Activated CD4-positive, alpha-beta T cell treated with anti-CD3 and anti-CD28 coated beads, Interleukin-10, Interleukin-2, amounts not matched to agents 100 ng/mL and 50 ng/mL, durations not matched to agents 16 hours and 8 hours (primary cell): ENCODE data around the gene BPTF.
"Not testable (repeated sequence)": the region's sequence is repeated elsewhere in the genome, so short reads cannot be mapped to it uniquely, and the experiment has no call there.

Experiments
- DNase-seq: peaks from one replicate; pipeline ENCODE4 v3.0.0-alpha.2; 2020

BPTF gene

GRCh38 chr17:67884741-67885140, 59.4 kb downstream of the BPTF start:
- DNase-seq = no peak

DNA sequence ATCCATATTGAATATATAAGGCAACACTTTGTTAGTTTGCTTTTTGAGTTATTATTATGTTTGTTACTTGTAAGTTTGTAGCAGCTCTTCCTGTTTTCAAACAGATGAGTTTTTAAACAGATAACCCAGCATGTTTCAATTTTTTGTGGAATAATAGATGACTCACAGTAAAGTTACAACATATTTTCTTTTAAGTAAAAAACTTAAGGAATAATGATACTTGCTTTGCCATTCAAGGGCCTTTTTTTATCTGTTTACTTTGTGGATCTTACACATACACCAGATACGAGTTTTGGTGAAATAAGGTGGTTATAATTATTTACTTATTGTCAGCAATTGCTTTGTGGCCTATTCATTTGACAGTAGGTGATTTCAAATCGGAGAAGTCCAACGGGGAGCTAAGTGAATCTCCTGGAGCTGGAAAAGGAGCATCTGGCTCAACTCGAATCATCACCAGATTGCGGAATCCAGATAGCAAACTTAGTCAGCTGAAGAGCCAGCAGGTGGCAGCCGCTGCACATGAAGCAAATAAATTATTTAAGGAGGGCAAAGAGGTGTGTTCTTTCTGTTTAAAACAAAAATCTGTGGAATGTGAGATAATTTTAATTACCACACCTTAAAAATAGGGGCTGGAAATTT, 66.3 kb downstream of the BPTF start:
- DNase-seq = no peak

DNA sequence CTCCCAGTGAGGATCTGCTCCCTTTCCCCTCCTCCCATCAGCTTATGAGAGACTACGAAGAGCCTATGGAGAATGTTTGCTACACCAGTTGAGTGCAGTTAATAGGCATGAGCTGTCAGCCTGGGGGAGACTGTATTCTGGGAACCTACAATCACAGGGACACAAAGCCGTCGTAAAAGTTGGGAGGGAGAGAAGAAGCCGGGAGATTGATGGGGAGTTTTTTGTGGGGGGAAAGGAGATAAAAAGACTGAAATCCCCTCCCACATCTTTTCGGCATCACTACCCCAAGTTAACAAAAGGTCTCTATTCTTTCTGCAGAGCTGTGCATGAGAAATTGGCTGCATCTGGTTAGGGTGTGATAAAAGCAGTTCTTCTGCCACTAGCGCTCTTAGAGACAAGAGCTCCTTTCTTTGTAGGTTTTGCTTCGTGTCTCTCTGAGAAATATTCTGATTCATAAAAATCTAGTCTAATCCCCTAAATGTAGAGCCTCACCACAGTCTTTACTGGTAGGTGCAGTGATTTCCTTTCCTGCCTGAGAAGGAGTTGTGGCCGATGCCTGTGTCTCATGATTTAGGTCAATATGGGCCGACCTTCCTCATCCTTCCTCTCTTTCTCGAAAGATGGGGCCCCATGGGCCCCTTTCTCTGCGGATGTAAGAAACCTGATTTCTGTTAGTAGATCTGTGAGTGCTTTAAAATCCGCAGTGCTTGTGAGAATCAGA, 77.4 kb downstream of the BPTF start:
- no peak for DNase-seq

GRCh38 chr17:67905298-67905697, 80.0 kb downstream of the BPTF start:
- not testable (repeated sequence) for DNase-seq

DNA sequence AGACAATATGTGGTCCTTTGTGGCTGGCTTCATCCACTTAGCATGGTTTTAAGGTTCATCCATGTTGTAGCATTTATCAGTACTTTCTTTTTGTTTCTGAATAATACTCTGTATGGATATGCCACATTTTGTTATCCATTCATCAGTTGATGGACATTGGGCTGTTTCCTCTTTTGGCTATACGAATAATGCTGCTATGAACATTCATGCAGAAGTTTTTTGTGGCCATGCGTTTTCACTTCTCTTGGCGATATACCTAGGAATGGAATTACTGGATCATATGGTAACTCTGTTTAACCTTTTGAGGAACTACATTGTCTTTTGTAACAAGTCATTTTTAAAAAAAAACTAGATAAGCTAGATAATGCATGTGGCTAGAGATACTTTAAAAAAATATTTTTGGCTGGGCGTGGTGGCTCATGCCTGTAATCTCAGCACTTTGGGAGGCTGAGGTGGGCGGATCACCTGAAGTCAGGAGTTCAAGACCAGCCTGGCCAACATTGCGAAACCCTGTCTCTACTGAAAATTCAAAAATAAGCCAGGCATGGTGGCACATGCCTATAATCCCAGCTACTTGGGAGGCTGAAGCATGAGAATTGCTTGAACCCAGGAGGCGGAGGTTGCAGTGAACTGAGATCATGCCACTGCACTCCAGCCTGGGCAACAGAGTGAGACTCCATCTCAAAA, 85.0 kb downstream of the BPTF start:
- not testable (repeated sequence) for DNase-seq

- DNase-seq = peak; percentile 65
Measured at GRCh38 chr17:67911059-67911782, 85.9 kb downstream of the BPTF start.

DNA sequence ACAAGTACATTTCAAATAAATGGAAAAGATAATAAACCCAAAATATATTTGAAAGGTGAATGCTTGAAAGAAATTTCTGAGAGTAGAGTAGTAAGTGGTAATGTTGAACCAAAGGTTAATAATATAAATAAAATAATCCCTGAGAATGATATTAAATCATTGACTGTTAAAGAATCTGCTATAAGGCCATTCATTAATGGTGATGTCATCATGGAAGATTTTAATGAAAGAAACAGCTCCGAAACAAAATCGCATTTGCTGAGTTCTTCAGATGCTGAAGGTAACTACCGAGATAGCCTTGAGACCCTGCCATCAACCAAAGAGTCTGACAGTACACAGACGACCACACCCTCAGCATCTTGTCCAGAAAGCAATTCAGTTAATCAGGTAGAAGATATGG, 86.8 kb downstream of the BPTF start:
- DNase-seq = no peak

GRCh38 chr17:67912656-67913055, 87.4 kb downstream of the BPTF start:
- DNase-seq = peak; percentile 29

DNA sequence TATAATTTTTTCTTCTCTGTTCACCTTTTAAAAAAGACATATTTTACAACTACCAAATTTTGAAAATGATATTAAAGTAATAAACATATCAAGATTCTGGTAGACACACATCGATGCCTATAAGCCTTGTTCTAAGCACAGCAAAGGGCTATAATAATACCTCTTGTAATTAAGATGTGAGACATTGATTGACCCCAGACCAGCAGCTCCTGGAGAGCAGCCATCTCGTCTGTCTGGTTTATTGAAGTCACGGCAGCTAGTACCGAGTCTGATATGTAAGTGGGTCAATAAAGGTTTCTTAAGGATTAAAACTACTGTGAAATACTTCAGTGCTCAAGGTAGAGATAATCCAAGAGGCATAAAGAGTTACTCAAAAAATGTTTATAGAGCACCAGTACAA, 94.9 kb downstream of the BPTF start:
- DNase-seq = no peak

GRCh38 chr17:67922503-67922902, 97.2 kb downstream of the BPTF start:
- DNase-seq = no peak

DNA sequence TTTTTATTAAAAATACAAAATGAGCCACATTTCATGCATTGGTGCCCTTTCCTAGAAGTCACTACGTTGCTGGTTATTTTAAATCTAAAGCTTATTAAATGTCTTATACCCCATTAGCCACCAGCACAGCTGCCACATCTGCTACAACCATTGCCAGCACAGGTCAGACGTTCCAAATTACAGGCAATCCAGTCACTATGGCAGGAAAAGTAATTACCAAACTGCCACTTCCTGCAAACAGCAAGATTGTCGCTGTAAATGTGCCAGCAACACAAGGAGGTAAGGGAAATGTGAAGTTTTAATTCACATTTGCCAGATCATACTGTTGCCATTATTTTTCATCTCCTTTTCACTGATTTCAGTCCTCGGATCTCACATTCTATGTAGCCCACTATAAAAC, 103.5 kb downstream of the BPTF start:
- DNase-seq = not testable (repeated sequence)

DNA sequence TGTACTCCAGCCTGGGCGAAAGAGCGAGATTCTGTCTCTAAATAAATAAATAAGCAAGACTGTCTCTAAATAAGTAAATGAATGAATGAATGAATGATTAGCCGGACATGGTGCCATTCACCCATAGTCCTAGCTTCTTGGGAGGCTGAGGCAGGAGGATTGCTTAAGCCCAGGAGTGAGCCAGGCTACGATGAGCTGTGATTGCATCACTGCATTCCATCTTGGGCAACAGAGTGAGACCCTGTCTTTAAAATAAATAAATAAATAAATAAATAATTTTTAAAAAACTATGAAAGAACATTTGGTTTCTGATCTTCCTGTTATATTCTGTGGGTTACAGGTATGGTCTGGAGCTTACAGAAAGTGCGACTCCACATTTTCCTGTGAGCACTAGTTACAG, 105.9 kb downstream of the BPTF start:
- DNase-seq = no peak

- DNase-seq = no peak
Measured at GRCh38 chr17:67942810-67943209, 117.5 kb downstream of the BPTF start.

- no peak for DNase-seq
Measured at GRCh38 chr17:67944035-67944434, 118.7 kb downstream of the BPTF start.

GRCh38 chr17:67946513-67946912, 121.2 kb downstream of the BPTF start:
- no peak for DNase-seq

DNA sequence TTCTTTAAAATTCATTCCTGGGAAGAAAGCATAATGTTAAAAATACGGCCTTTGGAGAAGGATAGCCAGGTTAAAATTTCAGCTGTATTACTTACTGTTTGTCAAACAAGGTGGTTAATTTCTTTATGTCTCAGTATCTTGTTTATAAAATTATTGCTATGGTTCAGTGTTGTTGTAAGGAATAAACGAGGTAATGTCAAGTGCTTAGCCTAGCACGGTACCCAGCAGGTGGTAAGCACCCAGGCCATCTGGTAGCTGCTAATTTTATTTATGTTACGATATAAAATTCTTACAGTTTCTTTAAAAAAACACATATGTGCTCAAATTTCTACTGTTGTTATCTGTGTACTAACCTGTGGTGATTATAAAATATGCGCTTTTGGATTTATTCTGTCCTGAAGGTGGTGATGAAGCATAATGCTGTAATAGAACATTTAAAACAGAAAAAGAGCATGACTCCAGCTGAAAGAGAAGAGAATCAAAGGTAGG, 122.1 kb downstream of the BPTF start:
- no peak for DNase-seq

DNA sequence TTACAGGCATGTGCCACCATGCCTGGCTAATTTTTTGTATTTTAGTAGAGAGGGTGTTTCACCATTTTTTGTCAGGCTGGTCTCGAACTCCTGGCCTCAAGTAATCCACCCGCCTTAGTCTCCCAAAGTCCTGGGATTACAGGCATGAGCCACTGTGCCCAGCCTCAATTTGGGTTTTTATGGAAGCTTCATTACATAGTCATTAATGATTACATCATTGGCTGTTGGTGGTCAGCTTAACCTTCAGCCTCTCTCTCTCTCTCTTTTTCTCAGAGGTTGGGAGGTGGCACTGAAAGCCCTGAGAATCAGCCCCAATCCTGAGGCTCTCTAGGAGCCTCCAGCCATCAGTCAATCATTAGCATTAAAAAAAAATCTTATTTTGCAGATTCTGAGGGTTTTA, 125.6 kb downstream of the BPTF start:
- no peak for DNase-seq

DNA sequence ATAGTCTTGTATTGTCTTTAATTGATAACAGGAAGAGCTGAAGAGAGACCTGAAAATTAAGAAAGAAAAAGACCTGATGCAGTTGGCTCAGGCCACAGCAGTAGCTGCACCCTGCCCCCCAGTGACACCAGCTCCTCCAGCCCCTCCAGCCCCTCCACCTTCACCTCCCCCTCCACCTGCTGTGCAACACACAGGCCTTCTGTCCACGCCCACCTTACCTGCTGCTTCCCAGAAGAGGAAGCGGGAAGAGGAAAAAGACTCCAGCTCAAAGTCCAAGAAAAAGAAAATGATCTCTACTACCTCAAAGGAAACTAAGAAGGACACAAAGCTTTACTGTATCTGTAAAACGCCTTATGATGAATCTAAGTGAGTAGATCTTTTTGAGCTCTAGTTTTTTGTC, 134.2 kb downstream of the BPTF start:
- no peak for DNase-seq

- not testable (repeated sequence) for DNase-seq
Measured at GRCh38 chr17:67960276-67960675, 135.0 kb downstream of the BPTF start.

DNA sequence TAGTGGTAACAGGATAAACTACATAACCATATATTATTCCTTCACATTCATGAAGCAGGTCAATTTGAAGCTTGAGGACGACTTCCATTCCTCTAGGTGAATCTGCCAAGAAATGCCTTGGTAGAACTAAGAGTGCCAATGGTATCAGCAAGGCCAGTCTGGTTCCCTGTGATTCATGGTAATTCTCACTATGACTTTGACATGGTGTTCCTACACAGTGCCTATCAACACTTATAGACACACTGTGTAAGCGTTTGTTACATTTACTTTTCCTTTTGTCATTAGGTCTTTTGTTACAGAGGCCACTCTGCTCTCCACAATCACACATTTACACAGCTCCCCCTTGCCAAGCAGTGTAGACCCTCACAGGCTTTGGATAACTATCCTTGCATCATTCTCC, 136.9 kb downstream of the BPTF start:
- not testable (repeated sequence) for DNase-seq

DNA sequence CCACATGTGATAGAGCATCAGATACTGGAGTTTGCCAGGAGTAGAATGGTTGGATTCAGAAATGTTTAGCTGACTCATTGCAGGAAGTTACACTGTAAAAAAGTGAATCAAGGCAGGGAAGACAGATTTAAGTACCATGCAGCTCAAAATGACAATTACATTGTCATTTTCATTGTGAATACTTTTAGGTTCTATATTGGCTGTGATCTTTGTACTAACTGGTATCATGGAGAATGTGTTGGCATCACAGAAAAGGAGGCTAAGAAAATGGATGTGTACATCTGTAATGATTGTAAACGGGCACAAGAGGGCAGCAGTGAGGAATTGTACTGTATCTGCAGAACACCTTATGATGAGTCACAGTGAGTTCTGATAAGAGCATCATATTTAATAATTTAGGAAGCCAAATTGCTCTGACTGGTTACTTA, 137.9 kb downstream of the BPTF start:
- DNase-seq = peak; percentile 80

- no peak for DNase-seq
Measured at GRCh38 chr17:67970783-67971182, 145.5 kb downstream of the BPTF start.

- no peak for DNase-seq
Measured at GRCh38 chr17:67974185-67974584, 148.9 kb downstream of the BPTF start.
